IPS-18a (cell line): Measurements from ENCODE around the gene COG4.

ENCODE experiments used
- H3K27ac ChIP-seq: one replicate; pipeline ENCODE4 v1.5.1; 2013; ENCODE audit warnings: low read length
- H3K27me3 ChIP-seq: one replicate; pipeline ENCODE4 v1.6.1; 2013; ENCODE audit warnings: mild to moderate bottlenecking, low read length; ENCODE audit not compliant: control insufficient read depth, insufficient read depth
- H3K36me3 ChIP-seq: one replicate; pipeline ENCODE4 v1.6.1; 2013; ENCODE audit warnings: low read depth, low read length; ENCODE audit not compliant: control insufficient read depth
- H3K4me1 ChIP-seq: one replicate; pipeline ENCODE4 v1.6.1; 2013; ENCODE audit warnings: low read depth, low read length; ENCODE audit not compliant: control insufficient read depth
- H3K4me3 ChIP-seq: one replicate; pipeline ENCODE4 v1.5.1; 2013; ENCODE audit warnings: low read length
- H3K9ac ChIP-seq: one replicate; pipeline ENCODE4 v1.6.1; 2013; ENCODE audit warnings: mild to moderate bottlenecking, low read length, moderate library complexity
- H3K9me3 ChIP-seq: one replicate; pipeline ENCODE4 v1.6.1; 2013; ENCODE audit warnings: low read depth, low read length; ENCODE audit not compliant: control insufficient read depth

COG4 gene

GRCh38 chr16:70434484-70435260 is 88.7 kb downstream of the COG4 start:
- no peak overlapping the region for H3K9ac ChIP-seq
- no peak overlapping the region for H3K27ac ChIP-seq
- no peaks in the 10 kb centered on the region for H3K9me3 ChIP-seq
- peaks cover 6% of the 10 kb centered on the region for H3K36me3 ChIP-seq
- H3K4me1 ChIP-seq: peaks cover 41% of the 10 kb centered on the region
- H3K27me3 ChIP-seq: no peaks in the 10 kb centered on the region
- no peak overlapping the region for H3K4me3 ChIP-seq

GRCh38 chr16:70433458-70434103 is 89.8 kb downstream of the COG4 start:
- Histone ChIP-seq H3K4me3 (no peak overlapping the region), H3K9ac (no peak overlapping the region), H3K36me3 (peaks cover 6% of the 10 kb centered on the region), H3K27me3 (no peaks in the 10 kb centered on the region), H3K27ac (no peak overlapping the region), H3K4me1 (peaks cover 46% of the 10 kb centered on the region), H3K9me3 (no peaks in the 10 kb centered on the region)

GRCh38 chr16:70432723-70433457 is 90.5 kb downstream of the COG4 start:
- Histone ChIP-seq H3K36me3 (peaks cover 6% of the 10 kb centered on the region), H3K27ac (no peak overlapping the region), H3K27me3 (no peaks in the 10 kb centered on the region), H3K4me3 (no peak overlapping the region), H3K9ac (no peak overlapping the region), H3K9me3 (no peaks in the 10 kb centered on the region), H3K4me1 (peaks cover 49% of the 10 kb centered on the region)

GRCh38 chr16:70432356-70432722 is 91.0 kb downstream of the COG4 start:
- Histone ChIP-seq H3K27ac (no peak overlapping the region), H3K9me3 (no peaks in the 10 kb centered on the region), H3K4me1 (peaks cover 48% of the 10 kb centered on the region), H3K9ac (no peak overlapping the region), H3K36me3 (peaks cover 6% of the 10 kb centered on the region), H3K4me3 (no peak overlapping the region), H3K27me3 (no peaks in the 10 kb centered on the region)

- no peaks in the 10 kb centered on the region for H3K9me3 ChIP-seq
- H3K27me3 ChIP-seq: no peaks in the 10 kb centered on the region
- no peak overlapping the region for H3K4me3 ChIP-seq
- peak overlapping the region; percentile 58 for H3K9ac ChIP-seq
- H3K27ac ChIP-seq: peak overlapping the region; percentile 85
- H3K36me3 ChIP-seq: peaks cover 6% of the 10 kb centered on the region
- peaks cover 39% of the 10 kb centered on the region for H3K4me1 ChIP-seq
Observed at GRCh38 chr16:70430667-70431536, 92.5 kb downstream of the COG4 start.
